ENCODE results near the gene CUEDC1. TPM values are rescaled to one million over a fixed set of nuclear protein-coding genes. Genes with fewer than 3 reads are reported as not detected.

The CUEDC1 gene
- total and polyA plus RNA-seq, 2 of the 13 experiments (the other 11 are each of a cell fraction or from before 2014, with no cell fraction given): 7.4 to 12.9 TPM

DNA sequence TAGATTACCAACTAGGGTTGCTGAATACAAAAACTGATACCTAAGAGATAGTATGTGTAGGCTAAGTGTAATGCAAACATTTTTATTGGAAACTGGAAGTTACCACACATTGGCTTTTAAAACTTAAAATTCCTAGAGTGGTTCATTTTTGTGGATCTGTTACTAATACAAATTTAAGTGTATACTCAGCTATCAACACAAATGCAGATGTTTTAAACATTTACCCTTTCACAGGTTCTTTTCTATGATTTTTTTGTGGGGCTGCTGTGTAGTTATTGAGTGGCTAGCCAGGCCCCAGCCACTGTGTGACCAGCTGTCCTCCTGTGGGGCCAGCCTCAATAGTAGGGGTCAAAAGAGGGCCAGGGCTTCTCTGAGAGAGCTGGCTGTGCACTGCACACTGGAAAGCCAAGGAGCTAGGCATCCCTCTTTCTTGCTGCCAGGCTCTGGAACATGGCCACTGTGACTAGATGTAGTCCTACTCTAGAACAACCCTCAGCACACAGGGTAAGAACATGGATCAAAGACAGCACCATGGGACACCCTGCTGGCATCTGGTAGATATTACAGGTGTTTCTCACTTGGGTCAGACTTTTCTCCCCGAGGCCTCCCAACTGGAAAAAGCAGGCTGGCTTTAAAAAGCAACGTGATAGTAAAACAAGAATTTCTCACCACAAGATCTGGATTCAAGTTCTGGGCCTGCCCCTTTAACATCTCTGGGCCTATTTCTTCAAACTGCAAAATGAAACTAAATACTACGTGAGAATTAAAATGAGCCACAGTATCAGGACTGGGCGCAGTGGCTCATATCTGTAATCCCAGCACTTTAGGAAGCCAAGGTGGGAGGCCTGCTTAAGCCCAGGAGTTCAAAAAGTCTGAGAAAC lies 40.1 kb upstream of the CUEDC1 start (continued):
- no peak for TF ChIP-seq ZNF746 (CRISPR knock-in tag; IDR thresholded peaks at IDR 0.05)
- no peak for TF ChIP-seq DBP (CRISPR knock-in tag; IDR thresholded peaks at IDR 0.05; ENCODE audit: not compliant biosample characterization)
- TF ChIP-seq, protein P1, sequence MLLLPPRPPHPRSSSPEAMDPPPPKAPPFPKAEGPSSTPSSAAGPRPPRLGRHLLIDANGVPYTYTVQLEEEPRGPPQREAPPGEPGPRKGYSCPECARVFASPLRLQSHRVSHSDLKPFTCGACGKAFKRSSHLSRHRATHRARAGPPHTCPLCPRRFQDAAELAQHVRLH (CRISPR knock-in tag; IDR thresholded peaks at IDR 0.05; ENCODE audit: borderline replicate concordance, low read depth): no peak
- TF ChIP-seq ZNF761 (CRISPR knock-in tag; conservative IDR thresholded peaks at IDR 0.05): no peak
- TF ChIP-seq ZBTB26 (CRISPR knock-in tag; IDR thresholded peaks at IDR 0.05; ENCODE audit: borderline replicate concordance): peak; percentile 93
- no peak for TF ChIP-seq CHD4 (IDR thresholded peaks at IDR 0.05; ENCODE audit: borderline replicate concordance, low read length)
- TF ChIP-seq ZNF12 (CRISPR knock-in tag; IDR thresholded peaks at IDR 0.05): 0 out of 2 replicates have a peak, but pooled peaks have one; percentile 18
- TF ChIP-seq ZNF331 (CRISPR knock-in tag; IDR thresholded peaks at IDR 0.05): peak; percentile 33; the same call in 1 of the 2 replicates
- TF ChIP-seq, protein P2, sequence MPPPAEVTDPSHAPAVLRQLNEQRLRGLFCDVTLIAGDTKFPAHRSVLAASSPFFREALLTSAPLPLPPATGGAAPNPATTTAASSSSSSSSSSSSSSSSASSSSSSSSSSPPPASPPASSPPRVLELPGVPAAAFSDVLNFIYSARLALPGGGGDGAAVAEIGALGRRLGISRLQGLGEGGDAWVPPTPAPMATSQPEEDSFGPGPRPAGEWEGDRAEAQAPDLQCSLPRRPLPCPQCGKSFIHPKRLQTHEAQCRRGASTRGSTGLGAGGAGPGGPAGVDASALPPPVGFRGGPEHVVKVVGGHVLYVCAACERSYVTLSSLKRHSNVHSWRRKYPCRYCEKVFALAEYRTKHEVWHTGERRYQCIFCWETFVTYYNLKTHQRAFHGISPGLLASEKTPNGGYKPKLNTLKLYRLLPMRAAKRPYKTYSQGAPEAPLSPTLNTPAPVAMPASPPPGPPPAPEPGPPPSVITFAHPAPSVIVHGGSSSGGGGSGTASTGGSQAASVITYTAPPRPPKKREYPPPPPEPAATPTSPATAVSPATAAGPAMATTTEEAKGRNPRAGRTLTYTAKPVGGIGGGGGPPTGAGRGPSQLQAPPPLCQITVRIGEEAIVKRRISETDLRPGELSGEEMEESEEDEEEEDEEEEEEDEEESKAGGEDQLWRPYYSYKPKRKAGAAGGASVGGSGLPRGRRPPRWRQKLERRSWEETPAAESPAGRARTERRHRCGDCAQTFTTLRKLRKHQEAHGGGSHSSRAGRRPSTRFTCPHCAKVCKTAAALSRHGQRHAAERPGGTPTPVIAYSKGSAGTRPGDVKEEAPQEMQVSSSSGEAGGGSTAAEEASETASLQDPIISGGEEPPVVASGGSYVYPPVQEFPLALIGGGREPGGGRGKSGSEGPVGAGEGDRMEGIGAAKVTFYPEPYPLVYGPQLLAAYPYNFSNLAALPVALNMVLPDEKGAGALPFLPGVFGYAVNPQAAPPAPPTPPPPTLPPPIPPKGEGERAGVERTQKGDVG (CRISPR knock-in tag; IDR thresholded peaks at IDR 0.05; ENCODE audit: borderline replicate concordance): no peak
- TF ChIP-seq ZBTB8A (CRISPR knock-in tag; IDR thresholded peaks at IDR 0.05; ENCODE audit: borderline replicate concordance, low read depth): no peak
- TF ChIP-seq FOXA1 (IDR thresholded peaks at IDR 0.05): no peak
- no peak for TF ChIP-seq FOXA1 (CRISPR knock-in tag; IDR thresholded peaks at IDR 0.05)
- no peak for TF ChIP-seq ONECUT2 (CRISPR knock-in tag; IDR thresholded peaks at IDR 0.05)
- TF ChIP-seq SOX13 (IDR thresholded peaks at IDR 0.05): 0 out of 2 replicates have a peak, but pooled peaks have one; percentile 9
- peak; percentile 5 to 59; a peak in 2 of 4 replicates for TF ChIP-seq SOX13 (CRISPR knock-in tag; conservative IDR thresholded peaks at IDR 0.05 in 1 of 2, IDR thresholded peaks at IDR 0.05 in 1 of 2)
- TF ChIP-seq MYNN (CRISPR knock-in tag; IDR thresholded peaks at IDR 0.05; ENCODE audit: low read depth): peak; percentile 60; the same call in 1 of the 2 replicates
- no peak for TF ChIP-seq SIX1 (CRISPR knock-in tag; IDR thresholded peaks at IDR 0.05; ENCODE audit: borderline replicate concordance)
- TF ChIP-seq ZFAT (CRISPR knock-in tag; conservative IDR thresholded peaks at IDR 0.05): no peak
- TF ChIP-seq ZNF660 (CRISPR knock-in tag; IDR thresholded peaks at IDR 0.05; ENCODE audit: borderline replicate concordance, low read depth): no peak
- TF ChIP-seq, protein P3, sequence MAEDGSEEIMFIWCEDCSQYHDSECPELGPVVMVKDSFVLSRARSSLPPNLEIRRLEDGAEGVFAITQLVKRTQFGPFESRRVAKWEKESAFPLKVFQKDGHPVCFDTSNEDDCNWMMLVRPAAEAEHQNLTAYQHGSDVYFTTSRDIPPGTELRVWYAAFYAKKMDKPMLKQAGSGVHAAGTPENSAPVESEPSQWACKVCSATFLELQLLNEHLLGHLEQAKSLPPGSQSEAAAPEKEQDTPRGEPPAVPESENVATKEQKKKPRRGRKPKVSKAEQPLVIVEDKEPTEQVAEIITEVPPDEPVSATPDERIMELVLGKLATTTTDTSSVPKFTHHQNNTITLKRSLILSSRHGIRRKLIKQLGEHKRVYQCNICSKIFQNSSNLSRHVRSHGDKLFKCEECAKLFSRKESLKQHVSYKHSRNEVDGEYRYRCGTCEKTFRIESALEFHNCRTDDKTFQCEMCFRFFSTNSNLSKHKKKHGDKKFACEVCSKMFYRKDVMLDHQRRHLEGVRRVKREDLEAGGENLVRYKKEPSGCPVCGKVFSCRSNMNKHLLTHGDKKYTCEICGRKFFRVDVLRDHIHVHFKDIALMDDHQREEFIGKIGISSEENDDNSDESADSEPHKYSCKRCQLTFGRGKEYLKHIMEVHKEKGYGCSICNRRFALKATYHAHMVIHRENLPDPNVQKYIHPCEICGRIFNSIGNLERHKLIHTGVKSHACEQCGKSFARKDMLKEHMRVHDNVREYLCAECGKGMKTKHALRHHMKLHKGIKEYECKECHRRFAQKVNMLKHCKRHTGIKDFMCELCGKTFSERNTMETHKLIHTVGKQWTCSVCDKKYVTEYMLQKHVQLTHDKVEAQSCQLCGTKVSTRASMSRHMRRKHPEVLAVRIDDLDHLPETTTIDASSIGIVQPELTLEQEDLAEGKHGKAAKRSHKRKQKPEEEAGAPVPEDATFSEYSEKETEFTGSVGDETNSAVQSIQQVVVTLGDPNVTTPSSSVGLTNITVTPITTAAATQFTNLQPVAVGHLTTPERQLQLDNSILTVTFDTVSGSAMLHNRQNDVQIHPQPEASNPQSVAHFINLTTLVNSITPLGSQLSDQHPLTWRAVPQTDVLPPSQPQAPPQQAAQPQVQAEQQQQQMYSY (CRISPR knock-in tag; IDR thresholded peaks at IDR 0.05): no peak

Data from HepG2 (cell line).